Skin epidermis (tissue), 12 donors: ENCODE measurements around the gene BAZ1A.
A peak's percentile ranks its signal among the peaks of the same experiment; 100 is the strongest.
"Not testable (repeated sequence)": the region's sequence is repeated elsewhere in the genome, so short reads cannot be mapped to it uniquely, and the experiment has no call there.

Source experiments
- H3K27ac ChIP-seq, 21 experiments: fragments of 200-600 bp; sonication (generic) in 11 of 21; one replicate each; pipeline ENCODE4 v1.5.0; 2020; ENCODE audit warnings: mild to moderate bottlenecking in 3 of 21, inconsistent platforms in 2 of 21, moderate library complexity in 2 of 21
- H3K4me3 ChIP-seq, 7 experiments: fragments of 200-600 bp; sonication (generic) in 2 of 7; one replicate each; pipeline ENCODE4 v1.5.0; 2020; ENCODE audit warnings: inconsistent platforms in 2 of 7, mild to moderate bottlenecking in 2 of 7, moderate library complexity in 1 of 7

BAZ1A gene

GRCh38 chr14:34737079-34737478 is 138.1 kb downstream of the BAZ1A start:
- not testable (repeated sequence) for H3K4me3 ChIP-seq, H3K27ac ChIP-seq

DNA sequence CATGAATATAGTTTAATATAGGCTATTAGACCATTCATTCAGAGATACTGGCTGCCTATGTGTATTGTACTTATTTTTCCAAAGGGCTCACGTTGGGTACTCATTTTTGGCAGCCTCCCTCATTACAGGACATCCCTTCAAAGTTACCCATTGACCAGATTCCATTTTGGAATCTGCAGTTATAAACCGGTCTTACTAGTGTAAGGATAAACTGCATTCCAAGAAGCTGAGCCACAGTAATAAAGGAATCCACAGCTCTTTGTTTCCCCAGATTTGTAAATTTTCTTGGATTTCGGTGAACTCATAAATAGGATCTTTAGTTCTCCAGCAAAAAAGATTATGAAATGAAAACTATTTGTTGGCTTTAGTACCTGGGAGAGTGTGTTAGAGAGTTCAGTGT is 141.9 kb downstream of the BAZ1A start:
- Histone ChIP-seq H3K4me3 (no peak overlapping the region), H3K27ac (no peak overlapping the region)

- Histone ChIP-seq H3K27ac (no peak overlapping the region), H3K4me3 (no peak overlapping the region)
Measured at GRCh38 chr14:34732802-34733201, 142.4 kb downstream of the BAZ1A start.

DNA sequence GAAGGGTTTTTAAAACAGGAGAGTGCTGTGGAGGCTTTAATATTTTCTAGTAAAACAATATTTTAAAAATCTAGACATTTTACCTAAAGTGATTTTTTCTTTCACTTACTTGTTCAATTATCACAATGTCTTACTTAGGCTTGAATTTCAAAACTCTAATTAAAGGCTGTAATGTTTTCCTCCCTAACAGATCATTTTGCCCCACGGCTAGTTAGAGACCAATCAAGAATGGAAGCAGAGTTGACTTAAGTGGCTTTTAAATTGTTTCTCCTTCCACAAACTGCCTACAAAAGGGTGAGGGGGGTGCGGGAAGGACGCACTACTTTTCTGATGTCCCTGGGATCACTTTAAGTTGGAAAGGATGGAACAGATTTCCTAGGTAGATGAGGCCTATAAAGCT is 151.3 kb downstream of the BAZ1A start:
- Histone ChIP-seq H3K27ac (no peak overlapping the region), H3K4me3 (no peak overlapping the region)

GRCh38 chr14:34722723-34723545 is 152.2 kb downstream of the BAZ1A start:
- Histone ChIP-seq H3K27ac (peak overlapping the region in 1 of 21 experiments; percentile 4), H3K4me3 (no peak overlapping the region)

GRCh38 chr14:34721129-34721528 is 154.0 kb downstream of the BAZ1A start:
- Histone ChIP-seq H3K27ac (no peak overlapping the region), H3K4me3 (no peak overlapping the region)

DNA sequence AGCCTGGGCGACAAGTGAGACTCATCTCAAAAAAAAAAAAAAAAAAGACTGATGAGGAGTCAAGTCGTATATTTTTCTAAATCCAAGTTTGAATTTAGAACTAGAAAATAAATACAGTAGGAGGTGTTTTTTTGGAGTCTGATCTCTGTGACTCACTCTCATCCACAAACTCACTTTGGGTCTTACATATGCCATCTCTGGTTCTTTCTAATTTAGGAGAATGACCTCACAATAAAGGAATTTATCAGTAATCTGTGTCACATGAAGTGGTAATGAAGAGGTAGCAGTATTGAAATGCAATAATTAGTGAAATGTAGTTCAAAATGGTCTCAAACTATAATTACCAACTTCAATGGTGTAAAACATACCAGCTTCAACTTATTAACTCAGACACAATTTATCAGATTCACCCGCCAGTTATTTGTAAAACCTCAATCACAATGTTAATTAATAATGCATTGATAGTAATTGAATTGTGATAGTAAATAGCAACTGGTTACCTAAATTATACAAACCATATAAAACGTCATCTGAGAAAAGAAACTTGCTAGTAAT is 156.3 kb downstream of the BAZ1A start:
- Histone ChIP-seq H3K4me3 (no peak overlapping the region), H3K27ac (no peak overlapping the region)

DNA sequence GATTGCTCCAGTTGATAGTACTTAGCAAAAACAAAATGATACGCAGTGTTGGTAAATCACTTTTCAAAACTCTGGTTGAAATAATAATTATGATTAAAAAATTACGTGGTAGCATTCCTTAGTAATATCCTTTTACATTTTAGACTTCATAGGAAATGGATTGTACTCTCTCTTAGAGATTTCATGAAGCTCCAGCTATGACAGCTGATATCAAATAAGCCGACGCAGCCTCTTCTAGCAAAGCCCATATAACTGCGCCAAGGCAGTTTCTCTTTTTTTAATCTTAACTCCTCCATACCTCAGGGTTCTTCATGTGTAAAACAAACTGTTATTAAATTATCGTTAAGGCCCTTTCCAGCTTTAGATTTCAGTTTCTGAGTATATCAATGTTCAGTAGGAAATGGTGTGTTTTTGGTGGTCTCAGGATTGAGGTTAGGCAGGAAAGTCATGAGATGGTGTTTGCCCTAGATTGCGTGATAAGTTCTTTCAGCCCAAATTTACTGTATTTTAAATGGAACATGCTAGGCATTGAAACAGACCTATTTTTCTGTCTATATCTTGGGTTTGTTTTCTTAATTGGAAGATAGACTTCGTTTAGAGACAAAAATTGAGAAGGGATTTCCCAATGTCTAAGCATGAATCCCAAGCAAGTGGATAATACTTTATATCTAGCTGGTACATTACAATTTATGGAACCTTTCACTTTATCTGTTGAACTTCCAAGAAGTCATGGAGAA is 159.9 kb downstream of the BAZ1A start:
- H3K4me3 ChIP-seq: peak overlapping the region; percentile 74 to 98 (median 83)

GRCh38 chr14:34714320-34715126 is 160.6 kb downstream of the BAZ1A start, which contains the start of gene CFL2:
Gene CFL2, minus strand, starts transcription at chr14:34714593. Its CDS starts 53 bp downstream, at chr14:34714540.
- Histone ChIP-seq H3K4me3 (peak within 1 kb of the TSS; percentile 74 to 98 (median 83)), H3K27ac (peak within 1 kb of the TSS; percentile 73 to 98 (median 94))

More for the DNA sequence above, 159.9 kb downstream of the BAZ1A start:
- peak overlapping the region in 17 of 21 experiments; percentile 84 to 98 (median 95) for H3K27ac ChIP-seq

- Histone ChIP-seq H3K4me3 (peak overlapping the region; percentile 74 to 98 (median 83)), H3K27ac (peak overlapping the region; percentile 73 to 98 (median 94))
Measured at GRCh38 chr14:34713681-34714319, 161.4 kb downstream of the BAZ1A start.

GRCh38 chr14:34713122-34713680 is 162.0 kb downstream of the BAZ1A start:
- Histone ChIP-seq H3K27ac (peak overlapping the region in 13 of 21 experiments; percentile 76 to 98 (median 96)), H3K4me3 (peak overlapping the region; percentile 74 to 98 (median 83))

GRCh38 chr14:34711796-34712712 is 163.1 kb downstream of the BAZ1A start:
- peak overlapping the region in 3 of 21 experiments; percentile 18 to 91 (median 22) for H3K27ac ChIP-seq

GRCh38 chr14:34711169-34711568 is 164.0 kb downstream of the BAZ1A start:
- peak overlapping the region in 2 of 21 experiments; percentile 22 to 46 for H3K27ac ChIP-seq
- H3K4me3 ChIP-seq: no peak overlapping the region

More at GRCh38 chr14:34711796-34712712, 163.1 kb downstream of the BAZ1A start:
- H3K4me3 ChIP-seq: no peak overlapping the region

- Histone ChIP-seq H3K4me3 (no peak overlapping the region), H3K27ac (peak overlapping the region in 4 of 21 experiments; percentile 1 to 46 (median 21))
Measured at GRCh38 chr14:34710744-34711143, 164.4 kb downstream of the BAZ1A start.

- peak overlapping the region in 3 of 21 experiments; percentile 1 to 18 (median 12) for H3K27ac ChIP-seq
- no peak overlapping the region for H3K4me3 ChIP-seq
Measured at GRCh38 chr14:34710006-34710405, 165.2 kb downstream of the BAZ1A start.

DNA sequence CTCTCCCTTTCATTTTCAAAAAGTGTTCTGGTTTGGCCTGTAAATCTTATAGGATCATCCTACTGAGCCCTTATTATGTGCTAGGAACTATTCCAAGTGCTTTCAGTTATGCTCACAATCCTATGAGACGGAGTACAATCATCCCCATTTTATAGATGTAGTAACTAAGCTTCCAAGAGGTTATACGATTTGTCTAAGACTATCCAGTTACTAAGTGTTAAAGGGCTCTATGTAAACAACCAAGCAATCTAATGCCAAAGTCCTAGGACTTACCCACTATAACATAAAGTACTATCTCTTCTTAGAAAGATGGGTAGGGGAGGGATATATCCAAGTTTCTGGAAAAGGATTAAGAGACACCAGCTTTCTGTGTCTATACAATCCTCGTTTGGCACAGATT is 167.4 kb downstream of the BAZ1A start:
- Histone ChIP-seq H3K27ac (no peak overlapping the region), H3K4me3 (no peak overlapping the region)
